ENCODE data around the gene KCNJ15. TPM values are rescaled to one million over a fixed set of nuclear protein-coding genes. Genes with fewer than 3 reads are reported as not detected.

The KCNJ15 gene
- total RNA-seq, 2 donors from 2014 or later: not detected

DNA sequence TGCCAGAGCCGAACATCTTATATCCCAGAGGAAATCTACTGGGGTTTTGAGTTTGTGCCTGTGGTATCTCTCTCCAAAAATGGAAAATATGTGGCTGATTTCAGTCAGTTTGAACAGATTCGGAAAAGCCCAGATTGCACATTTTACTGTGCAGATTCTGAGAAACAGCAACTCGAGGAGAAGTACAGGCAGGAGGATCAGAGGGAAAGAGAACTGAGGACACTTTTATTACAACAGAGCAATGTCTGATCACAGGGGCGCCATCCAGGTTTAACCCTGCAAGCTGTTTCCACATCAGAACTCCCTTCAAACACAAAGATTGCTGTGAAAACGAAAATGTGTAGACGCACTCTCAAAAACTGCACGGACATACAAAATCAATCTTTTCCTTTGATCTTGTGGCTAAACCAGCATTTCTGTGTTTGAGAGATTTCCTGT lies 43.4 kb downstream of the KCNJ15 start:
- Histone ChIP-seq H3K4me1 (ENCODE audit: control insufficient read depth, insufficient read depth, low read length) (no peaks in the 10 kb centered on the region), H3K9me3 (ENCODE audit: control insufficient read depth, low read length) (no peaks in the 10 kb centered on the region), H3K27me3 (ENCODE audit: control insufficient read depth, insufficient read depth, low read length, poor library complexity, severe bottlenecking) (no peaks in the 10 kb centered on the region), H3K4me3 (ENCODE audit: low read length) (no peak overlapping the region), H3K27ac (ENCODE audit: low read depth, low read length) (no peak overlapping the region), H3K36me3 (ENCODE audit: control insufficient read depth, insufficient read depth, low read length) (no peaks in the 10 kb centered on the region), H3K9ac (ENCODE audit: extremely low read depth, low read length, poor library complexity, severe bottlenecking) (no peak overlapping the region)
- H3K27ac Mint-ChIP-seq: no peak overlapping the region
- no peak overlapping the region for H3K4me3 Mint-ChIP-seq
- peaks cover 11% of the 10 kb centered on the region for H3K4me1 Mint-ChIP-seq
- TF ChIP-seq CTCF (conservative IDR thresholded peaks at IDR 0.05): no peak
- no peaks in the 10 kb centered on the region for H3K36me3 Mint-ChIP-seq (ENCODE audit: low read depth)
- 88 to 92% methylated on average over 5 to 7 of the region's 7 CpGs for WGBS, 2 experiments (ENCODE audit: insufficient coverage in 1 of 2, insufficient read length in 1 of 2)
- no peaks in the 10 kb centered on the region for H3K9me3 Mint-ChIP-seq
- H3K27me3 Mint-ChIP-seq (ENCODE audit: insufficient read depth): peaks cover 9% of the 10 kb centered on the region
- DNase-seq: no peak

DNA sequence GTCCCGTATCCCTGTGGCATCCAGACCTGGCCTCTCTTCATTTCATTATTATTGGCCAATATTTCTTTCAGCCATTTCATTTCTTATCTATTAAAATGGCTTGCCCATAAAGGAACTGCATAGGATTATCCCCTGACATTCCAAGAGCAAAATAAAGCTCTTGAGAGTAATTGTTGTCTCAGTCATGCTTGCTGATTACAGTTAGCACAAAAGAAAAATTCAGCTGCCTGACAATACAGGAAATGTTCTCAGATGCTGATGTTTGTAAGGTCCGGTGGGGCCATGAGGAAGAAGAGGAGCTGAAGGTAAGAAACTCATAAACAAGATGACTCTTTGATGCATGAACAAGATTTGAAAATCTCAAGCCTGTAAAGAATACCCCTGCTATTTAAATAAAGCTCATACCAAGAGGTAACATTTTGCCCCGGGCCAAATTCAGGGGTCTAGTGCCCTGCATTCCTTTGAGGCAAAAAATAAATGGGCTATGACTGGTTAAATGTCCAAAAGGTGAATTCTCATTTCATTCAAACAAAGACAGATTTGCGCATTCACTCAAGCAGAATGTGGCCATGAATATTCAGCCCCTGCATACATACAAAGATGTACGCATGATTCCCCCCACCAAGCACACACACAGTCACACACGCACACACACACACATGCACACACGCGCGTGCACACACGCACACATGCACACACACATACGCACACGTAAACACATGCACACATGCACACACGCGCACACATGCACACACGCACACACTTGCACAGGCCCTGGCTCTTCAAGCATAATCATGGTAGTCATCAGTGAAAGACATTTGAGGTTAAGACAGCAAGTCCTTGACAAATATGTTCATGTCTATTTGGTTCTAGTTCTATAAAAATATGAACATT lies 44.8 kb downstream of the KCNJ15 start:
- DNase-seq: no peak
- WGBS, 2 experiments (ENCODE audit: insufficient coverage in 1 of 2, insufficient read length in 1 of 2): 91 to 100% methylated on average over 9 to 15 of the region's 15 CpGs
- Mint-ChIP-seq H3K9me3 (no peaks in the 10 kb centered on the region), H3K36me3 (ENCODE audit: low read depth) (no peaks in the 10 kb centered on the region), H3K27ac (no peak overlapping the region), H3K4me1 (peaks cover 7% of the 10 kb centered on the region), H3K4me3 (no peak overlapping the region), H3K27me3 (ENCODE audit: insufficient read depth) (peaks cover 5% of the 10 kb centered on the region)
- no peak for TF ChIP-seq CTCF (conservative IDR thresholded peaks at IDR 0.05)
- Histone ChIP-seq H3K27me3 (ENCODE audit: control insufficient read depth, insufficient read depth, low read length, poor library complexity, severe bottlenecking) (no peaks in the 10 kb centered on the region), H3K27ac (ENCODE audit: low read depth, low read length) (no peak overlapping the region), H3K9me3 (ENCODE audit: control insufficient read depth, low read length) (no peaks in the 10 kb centered on the region), H3K9ac (ENCODE audit: extremely low read depth, low read length, poor library complexity, severe bottlenecking) (no peak overlapping the region), H3K4me3 (ENCODE audit: low read length) (no peak overlapping the region), H3K36me3 (ENCODE audit: control insufficient read depth, insufficient read depth, low read length) (no peaks in the 10 kb centered on the region), H3K4me1 (ENCODE audit: control insufficient read depth, insufficient read depth, low read length) (no peaks in the 10 kb centered on the region)

- peaks cover 4% of the 10 kb centered on the region for H3K4me1 Mint-ChIP-seq
- Histone ChIP-seq H3K36me3 (ENCODE audit: control insufficient read depth, insufficient read depth, low read length) (no peaks in the 10 kb centered on the region), H3K4me1 (ENCODE audit: control insufficient read depth, insufficient read depth, low read length) (no peaks in the 10 kb centered on the region), H3K27ac (ENCODE audit: low read depth, low read length) (no peak overlapping the region), H3K9ac (ENCODE audit: extremely low read depth, low read length, poor library complexity, severe bottlenecking) (no peak overlapping the region), H3K4me3 (ENCODE audit: low read length) (no peak overlapping the region), H3K9me3 (ENCODE audit: control insufficient read depth, low read length) (no peaks in the 10 kb centered on the region), H3K27me3 (ENCODE audit: control insufficient read depth, insufficient read depth, low read length, poor library complexity, severe bottlenecking) (no peaks in the 10 kb centered on the region)
- no peaks in the 10 kb centered on the region for H3K9me3 Mint-ChIP-seq
- no peaks in the 10 kb centered on the region for H3K36me3 Mint-ChIP-seq (ENCODE audit: low read depth)
- no peak for DNase-seq
- WGBS, 2 experiments (ENCODE audit: insufficient coverage in 1 of 2, insufficient read length in 1 of 2): 91 to 94% methylated on average over 3 of the region's 3 CpGs
- H3K27me3 Mint-ChIP-seq (ENCODE audit: insufficient read depth): peaks cover 2% of the 10 kb centered on the region
- no peak for TF ChIP-seq CTCF (conservative IDR thresholded peaks at IDR 0.05)
- no peak overlapping the region for H3K4me3 Mint-ChIP-seq
- H3K27ac Mint-ChIP-seq: no peak overlapping the region
These were observed 46.5 kb downstream of the KCNJ15 start for GRCh38 chr21:38303300-38303699.

Data from endodermal cell (in vitro differentiated cells).